Keratinocyte (primary cell): ENCODE measurements around the gene MBNL3. TPM values are rescaled to one million over a fixed set of nuclear protein-coding genes. Genes with fewer than 3 reads are reported as not detected.
"Not testable (repeated sequence)": the region's sequence is repeated elsewhere in the genome, so short reads cannot be mapped to it uniquely, and the experiment has no call there.

ENCODE experiments used
- DNase-seq: peaks from one replicate; pipeline ENCODE4 v3.0.0-alpha.2; 2011; ENCODE audit warnings: low read depth, missing footprints, low spot score
- FAIRE-seq: peaks from 2 replicates; lab custom pipeline; 2011; peaks lifted over from hg19 to GRCh38; lab: Jason Lieb, UNC
- H2AFZ ChIP-seq: 2 replicates; pipeline ENCODE4 v1.6.0; 2012; ENCODE audit warnings: low read length, control low read depth, inconsistent platforms; ENCODE audit not compliant: control insufficient read depth
- H3K27ac ChIP-seq: 2 replicates; pipeline ENCODE4 v1.5.1; 2011; ENCODE audit warnings: low read length; ENCODE audit not compliant: control insufficient read depth, insufficient read depth
- H3K27me3 ChIP-seq: 3 replicates; pipeline ENCODE4 v1.6.0; 2011; ENCODE audit warnings: low read length; ENCODE audit not compliant: control insufficient read depth, insufficient read depth; ENCODE audit errors: extremely low read depth
- H3K36me3 ChIP-seq, 2 experiments: 2 replicates in 1 of 2; 3 replicates in 1 of 2; pipeline ENCODE4 v1.5.1; 2011; ENCODE audit warnings: low read length in 2 of 2, mild to moderate bottlenecking in 1 of 2; ENCODE audit not compliant: control insufficient read depth in 2 of 2, insufficient read depth in 2 of 2; ENCODE audit errors: extremely low read depth in 1 of 2
- H3K4me1 ChIP-seq: 3 replicates; pipeline ENCODE4 v1.5.1; 2011; ENCODE audit warnings: low read length; ENCODE audit not compliant: control insufficient read depth, insufficient read depth; ENCODE audit errors: extremely low read depth
- H3K4me2 ChIP-seq: 3 replicates; pipeline ENCODE4 v1.6.0; 2011; ENCODE audit warnings: low read depth, low read length; ENCODE audit not compliant: control insufficient read depth, insufficient read depth; ENCODE audit errors: extremely low read depth
- H3K4me3 ChIP-seq, 3 experiments: fragments of 200-600 bp in 1 of 3; sonication (generic) in 1 of 3; 2 replicates in 2 of 3; 3 replicates in 1 of 3; pipeline ENCODE4 v1.5.1; 2011 to 2016; ENCODE audit warnings: low read length in 3 of 3, mild to moderate bottlenecking in 3 of 3, control low read depth in 2 of 3, inconsistent platforms in 1 of 3, low read depth in 1 of 3, mixed read lengths in 1 of 3, mixed run types in 1 of 3, moderate library complexity in 1 of 3; ENCODE audit not compliant: control insufficient read depth in 2 of 3, insufficient read depth in 2 of 3; ENCODE audit errors: extremely low read depth in 1 of 3
- H3K79me2 ChIP-seq: 2 replicates; pipeline ENCODE4 v1.6.0; 2012; ENCODE audit warnings: low read length; ENCODE audit not compliant: control insufficient read depth, insufficient read depth
- H3K9ac ChIP-seq: 3 replicates; pipeline ENCODE4 v1.6.0; 2011; ENCODE audit warnings: low read length; ENCODE audit not compliant: control insufficient read depth, insufficient read depth; ENCODE audit errors: extremely low read depth
- H3K9me1 ChIP-seq: 3 replicates; pipeline ENCODE4 v1.6.0; 2011; ENCODE audit warnings: low read length; ENCODE audit not compliant: control insufficient read depth, insufficient read depth; ENCODE audit errors: extremely low read depth
- H3K9me3 ChIP-seq: 2 replicates; pipeline ENCODE4 v1.5.1; 2012; ENCODE audit warnings: low read depth, low read length; ENCODE audit not compliant: control insufficient read depth
- H4K20me1 ChIP-seq: 3 replicates; pipeline ENCODE4 v1.6.0; 2011; ENCODE audit warnings: low read length; ENCODE audit not compliant: control insufficient read depth, insufficient read depth; ENCODE audit errors: extremely low read depth
- CTCF ChIP-seq, 3 experiments: IDR thresholded peaks in 1 of 3; conservative IDR thresholded peaks in 1 of 3; optimal IDR thresholded peaks in 1 of 3; 2 replicates in 2 of 3; 3 replicates in 1 of 3; pipeline versions ENCODE3 to v1.5.1; 2011; ENCODE audit warnings: low read length in 3 of 3, mild to moderate bottlenecking in 3 of 3, moderate library complexity in 2 of 3, control low read depth in 1 of 3, inconsistent platforms in 1 of 3; ENCODE audit not compliant: insufficient read depth in 2 of 3; ENCODE audit errors: extremely low read depth in 1 of 3
- EZH2 ChIP-seq: IDR thresholded peaks from one replicate; pipeline ENCODE4 v1.6.1; 2012; ENCODE audit warnings: inconsistent platforms, mild to moderate bottlenecking, low read length, moderate library complexity
- dilution Hi-C: fragments of 300-500 bp; cut with MboI; formaldehyde crosslinking; loops from one replicate; pipeline ENCODE4 v1.7.0; 2020; ENCODE audit warnings: low sequenced_read_pairs; ENCODE audit not compliant: extremely low pct_ligation_motif_present
- polyA plus RNA-seq, 5 experiments: library from polyadenylated mRNA; depleted of rRNA in 3 of 5; stranded (reverse) in 3 of 5; stranded (forward) in 1 of 5; unstranded in 1 of 5; fragments of >200 nt; gene quantifications; 1 replicate in 1 of 5; 2 replicates in 3 of 5; 3 replicates in 1 of 5; pipeline versions ENCODE4 v1.2.1 to v1.2.3, GENCODE V29; 2011 to 2012; ENCODE audit warnings: missing spikeins in 2 of 5, low read depth in 1 of 5, low replicate concordance in 1 of 5

The MBNL3 gene
- polyA plus RNA-seq, 1 donor (not counting 4 experiments of a cell fraction or from before 2014, with no cell fraction given), result 6.9 TPM

GRCh38 chrX:132452911-132453550 lies 35.8 kb downstream of the MBNL3 start:
- Histone ChIP-seq H3K27me3 (no peaks in the 10 kb centered on the region), H4K20me1 (no peaks in the 10 kb centered on the region), H3K9me1 (no peaks in the 10 kb centered on the region), H2AFZ (no peak overlapping the region), H3K4me2 (no peak overlapping the region), H3K36me3 (no peaks in the 10 kb centered on the region), H3K9me3 (no peaks in the 10 kb centered on the region), H3K4me3 (no peak overlapping the region), H3K9ac (no peak overlapping the region), H3K27ac (no peak overlapping the region), H3K4me1 (no peaks in the 10 kb centered on the region), H3K79me2 (no peaks in the 10 kb centered on the region)
- dilution Hi-C loops, result no loop called here
- FAIRE-seq (no peak), DNase-seq (no peak)
- no peak for TF ChIP-seq CTCF (optimal IDR thresholded peaks at IDR 0.05 in 1 of 3, IDR thresholded peaks at IDR 0.05 in 1 of 3, conservative IDR thresholded peaks at IDR 0.05 in 1 of 3; ENCODE audit: extremely low read depth in 1 of 3, insufficient read depth in 2 of 3, low read length in 3 of 3)
- TF ChIP-seq EZH2, result no peak

- H3K9ac ChIP-seq, H3K4me2 ChIP-seq, H3K79me2 ChIP-seq, H3K9me3 ChIP-seq, DNase-seq, H3K4me3 ChIP-seq, dilution Hi-C loops, H3K4me1 ChIP-seq, H3K27me3 ChIP-seq, H3K9me1 ChIP-seq, H4K20me1 ChIP-seq, FAIRE-seq, H2AFZ ChIP-seq, H3K27ac ChIP-seq, H3K36me3 ChIP-seq: not testable (repeated sequence)
These were observed 42.9 kb downstream of the MBNL3 start for GRCh38 chrX:132445909-132446308.

GRCh38 chrX:132444936-132445335 lies 43.9 kb downstream of the MBNL3 start:
- Histone ChIP-seq H3K36me3 (no peaks in the 10 kb centered on the region), H3K79me2 (no peaks in the 10 kb centered on the region), H3K4me3 (no peak overlapping the region), H3K27me3 (no peaks in the 10 kb centered on the region), H3K4me1 (no peaks in the 10 kb centered on the region), H3K27ac (no peak overlapping the region), H3K9me3 (no peaks in the 10 kb centered on the region), H2AFZ (no peak overlapping the region), H4K20me1 (no peaks in the 10 kb centered on the region), H3K9ac (no peak overlapping the region), H3K9me1 (no peaks in the 10 kb centered on the region), H3K4me2 (no peak overlapping the region)
- dilution Hi-C loops, result no loop called here
- FAIRE-seq, result no peak
- no peak for DNase-seq
- TF ChIP-seq CTCF (optimal IDR thresholded peaks at IDR 0.05 in 1 of 3, IDR thresholded peaks at IDR 0.05 in 1 of 3, conservative IDR thresholded peaks at IDR 0.05 in 1 of 3; ENCODE audit: extremely low read depth in 1 of 3, insufficient read depth in 2 of 3, low read length in 3 of 3) (no peak), EZH2 (no peak)
